Measurements from ENCODE around the gene NIF3L1. TPM values are rescaled to one million over a fixed set of nuclear protein-coding genes. Genes with fewer than 3 reads are reported as not detected.

Gene NIF3L1
- total and polyA plus RNA-seq, 2 of the 8 experiments (the other 6 are each of a cell fraction or from before 2014, with no cell fraction given): 63.4 to 126 TPM

- TF ChIP-seq RXRA (IDR thresholded peaks at IDR 0.05; ENCODE audit: insufficient read depth, low read depth, low read length) (no peak), TCF12 (IDR thresholded peaks at IDR 0.05; ENCODE audit: low read depth, low read length) (no peak), RBBP5 (IDR thresholded peaks at IDR 0.05; ENCODE audit: borderline replicate concordance, low read depth, low read length) (no peak), CEBPB (IDR thresholded peaks at IDR 0.05; ENCODE audit: low read depth, low read length) (no peak), EGR1 (IDR thresholded peaks at IDR 0.05; ENCODE audit: borderline replicate concordance, low read depth, low read length) (peak; percentile 39; the same call in 1 of the 2 replicates), POU5F1 (IDR thresholded peaks at IDR 0.05; ENCODE audit: low read depth, low read length) (no peak), NANOG (IDR thresholded peaks at IDR 0.05; ENCODE audit: insufficient read depth, low read depth, low read length, poor library complexity, severe bottlenecking) (no peak), SP1 (IDR thresholded peaks at IDR 0.05; ENCODE audit: low read depth, low read length) (peak; percentile 48; the same call in 1 of the 2 replicates), CTBP2 (IDR thresholded peaks at IDR 0.05; ENCODE audit: borderline replicate concordance, insufficient read depth, insufficient read length, low read length) (peak; percentile 32), BRCA1 (IDR thresholded peaks at IDR 0.05; ENCODE audit: low read depth, low read length) (no peak), NRF1 (IDR thresholded peaks at IDR 0.05; ENCODE audit: low read depth, low read length) (no peak), ATF3 (IDR thresholded peaks at IDR 0.05; ENCODE audit: insufficient read depth, low read depth, low read length) (no peak), SIX5 (IDR thresholded peaks at IDR 0.05; ENCODE audit: low read depth, low read length) (peak; percentile 26; the same call in 1 of the 2 replicates), POLR2A (IDR thresholded peaks at IDR 0.05; ENCODE audit: control extremely low read depth in 1 of 2, low read depth in 2 of 2, low read length in 2 of 2) (peak; percentile 82 to 85; a peak in 2 of 3 replicates), EP300 (IDR thresholded peaks at IDR 0.05; ENCODE audit: borderline replicate concordance in 1 of 2, low read depth in 2 of 2, low read length in 2 of 2) (peak in 1 of 2 experiments; percentile 70; a peak in 1 of 3 replicates), HDAC6 (IDR thresholded peaks at IDR 0.05; ENCODE audit: low read depth, low read length) (no peak), JUND (IDR thresholded peaks at IDR 0.05; ENCODE audit: low read length) (no peak), ASH2L (IDR thresholded peaks at IDR 0.05; ENCODE audit: low read length) (peak; percentile 93), SAP30 (IDR thresholded peaks at IDR 0.05; ENCODE audit: insufficient read depth, insufficient replicate concordance, low read length) (peak; percentile 65), SIN3A (conservative IDR thresholded peaks at IDR 0.05 in 1 of 2, IDR thresholded peaks at IDR 0.05 in 1 of 2; ENCODE audit: low read depth in 1 of 2, low read length in 2 of 2) (peak; percentile 24 to 88; a peak in 3 of 4 replicates), BACH1 (IDR thresholded peaks at IDR 0.05; ENCODE audit: low read length) (peak; percentile 48; the same call in 1 of the 2 replicates), KDM5A (IDR thresholded peaks at IDR 0.05; ENCODE audit: low read length) (peak; percentile 73), POLR2AphosphoS5 (IDR thresholded peaks at IDR 0.05; ENCODE audit: low read depth, low read length) (peak; percentile 91; the same call in 1 of the 2 replicates)
These were observed at the start of gene NIF3L1, which contains the start of gene PPIL3 (continued) for GRCh38 chr2:200888704-200889625.
